KMS-11 (cell line): Measurements from ENCODE around the gene TRAPPC3L.

Experiments used
- H2AFZ ChIP-seq: fragments of 200-600 bp; sonication (generic); 2 replicates; pipeline ENCODE4 v1.6.1; 2016; ENCODE audit warnings: antibody characterized with exemption, mixed run types, low read depth
- H3K27ac ChIP-seq: fragments of 200-600 bp; sonication (generic); 2 replicates; pipeline ENCODE4 v1.6.1; 2016; ENCODE audit warnings: mild to moderate bottlenecking, mixed run types
- H3K27me3 ChIP-seq: fragments of 200-600 bp; sonication (generic); 2 replicates; pipeline ENCODE4 v1.6.1; 2017; ENCODE audit warnings: mild to moderate bottlenecking, low read depth, mixed run types, moderate library complexity; ENCODE audit not compliant: insufficient read depth
- H3K36me3 ChIP-seq: fragments of 200-600 bp; sonication (generic); 2 replicates; pipeline ENCODE4 v1.6.1; 2017; ENCODE audit warnings: mild to moderate bottlenecking, mixed run types; ENCODE audit not compliant: insufficient read depth
- H3K4me1 ChIP-seq: fragments of 200-600 bp; sonication (generic); 2 replicates; pipeline ENCODE4 v1.6.1; 2016; ENCODE audit warnings: mild to moderate bottlenecking, low read depth, mixed run types; ENCODE audit not compliant: poor library complexity, severe bottlenecking
- H3K4me2 ChIP-seq: fragments of 200-600 bp; sonication (generic); 2 replicates; pipeline ENCODE4 v1.7.0; 2016; ENCODE audit warnings: mild to moderate bottlenecking, mixed run types
- H3K4me3 ChIP-seq: fragments of 200-600 bp; sonication (generic); IDR thresholded peaks from 2 replicates; pipeline ENCODE4 v1.6.1; 2017; ENCODE audit warnings: low read depth, low read length, mixed read lengths; ENCODE audit not compliant: insufficient read depth
- H3K79me2 ChIP-seq: fragments of 200-600 bp; sonication (generic); 2 replicates; pipeline ENCODE4 v1.6.1; 2016; ENCODE audit warnings: low read depth, mixed run types; ENCODE audit not compliant: insufficient read depth
- H3K9ac ChIP-seq: fragments of 200-600 bp; sonication (generic); 2 replicates; pipeline ENCODE4 v1.6.1; 2016; ENCODE audit warnings: mild to moderate bottlenecking, mixed run types
- H4K20me1 ChIP-seq: fragments of 200-600 bp; sonication (generic); 2 replicates; pipeline ENCODE4 v1.6.1; 2016; ENCODE audit warnings: mild to moderate bottlenecking, mixed run types; ENCODE audit not compliant: insufficient read depth
- TF ChIP-seq, protein P1 (sequence below): fragments of 200-600 bp; sonication (generic); conservative IDR thresholded peaks from 2 replicates; pipeline ENCODE4 v1.6.1; 2017; ENCODE audit warnings: low read depth, mild to moderate bottlenecking, antibody characterized with exemption, low read length, moderate library complexity, mixed read lengths

Gene TRAPPC3L

DNA sequence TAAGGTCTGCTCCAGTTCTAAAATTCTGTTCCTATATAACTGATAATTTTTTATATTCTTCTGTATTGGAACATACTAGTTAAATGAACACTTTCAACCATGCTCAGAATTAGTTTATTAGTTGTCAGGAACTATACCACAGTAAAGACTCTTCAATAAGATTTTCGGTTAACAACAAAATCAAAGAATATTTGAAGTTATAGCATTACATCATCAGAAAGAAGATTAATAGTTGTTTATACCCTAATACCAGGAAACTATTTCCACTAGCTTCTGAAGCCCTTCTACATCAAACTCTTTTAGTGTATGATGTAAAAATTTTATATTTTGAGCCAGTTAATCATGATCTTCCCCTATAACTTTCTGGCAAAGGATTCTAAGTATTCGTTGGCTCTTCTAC lies 14.6 kb upstream of the TRAPPC3L start:
- Histone ChIP-seq H4K20me1 (no peaks in the 10 kb centered on the region), H3K4me2 (no peak overlapping the region), H2AFZ (no peak overlapping the region), H3K9ac (no peak overlapping the region), H3K4me1 (no peaks in the 10 kb centered on the region), H3K79me2 (no peaks in the 10 kb centered on the region), H3K36me3 (no peaks in the 10 kb centered on the region), H3K4me3 (no peak overlapping the region), H3K27me3 (no peaks in the 10 kb centered on the region), H3K27ac (no peak overlapping the region)
- TF ChIP-seq, protein P1, sequence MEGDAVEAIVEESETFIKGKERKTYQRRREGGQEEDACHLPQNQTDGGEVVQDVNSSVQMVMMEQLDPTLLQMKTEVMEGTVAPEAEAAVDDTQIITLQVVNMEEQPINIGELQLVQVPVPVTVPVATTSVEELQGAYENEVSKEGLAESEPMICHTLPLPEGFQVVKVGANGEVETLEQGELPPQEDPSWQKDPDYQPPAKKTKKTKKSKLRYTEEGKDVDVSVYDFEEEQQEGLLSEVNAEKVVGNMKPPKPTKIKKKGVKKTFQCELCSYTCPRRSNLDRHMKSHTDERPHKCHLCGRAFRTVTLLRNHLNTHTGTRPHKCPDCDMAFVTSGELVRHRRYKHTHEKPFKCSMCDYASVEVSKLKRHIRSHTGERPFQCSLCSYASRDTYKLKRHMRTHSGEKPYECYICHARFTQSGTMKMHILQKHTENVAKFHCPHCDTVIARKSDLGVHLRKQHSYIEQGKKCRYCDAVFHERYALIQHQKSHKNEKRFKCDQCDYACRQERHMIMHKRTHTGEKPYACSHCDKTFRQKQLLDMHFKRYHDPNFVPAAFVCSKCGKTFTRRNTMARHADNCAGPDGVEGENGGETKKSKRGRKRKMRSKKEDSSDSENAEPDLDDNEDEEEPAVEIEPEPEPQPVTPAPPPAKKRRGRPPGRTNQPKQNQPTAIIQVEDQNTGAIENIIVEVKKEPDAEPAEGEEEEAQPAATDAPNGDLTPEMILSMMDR, result no peak

- Histone ChIP-seq H4K20me1 (no peaks in the 10 kb centered on the region), H3K79me2 (no peaks in the 10 kb centered on the region), H3K9ac (no peak overlapping the region), H3K27ac (no peak overlapping the region), H3K4me1 (no peaks in the 10 kb centered on the region), H2AFZ (no peak overlapping the region), H3K36me3 (no peaks in the 10 kb centered on the region), H3K27me3 (no peaks in the 10 kb centered on the region), H3K4me3 (no peak overlapping the region), H3K4me2 (no peak overlapping the region)
- TF ChIP-seq, protein P1, result no peak
Measured at GRCh38 chr6:116557893-116558292, 12.4 kb upstream of the TRAPPC3L start.

GRCh38 chr6:116556814-116557415 lies 11.4 kb upstream of the TRAPPC3L start:
- Histone ChIP-seq H3K27ac (no peak overlapping the region), H3K27me3 (no peaks in the 10 kb centered on the region), H3K4me2 (no peak overlapping the region), H3K79me2 (no peaks in the 10 kb centered on the region), H3K36me3 (no peaks in the 10 kb centered on the region), H4K20me1 (no peaks in the 10 kb centered on the region), H3K4me3 (no peak overlapping the region), H3K9ac (no peak overlapping the region), H3K4me1 (no peaks in the 10 kb centered on the region), H2AFZ (no peak overlapping the region)
- TF ChIP-seq, protein P1, result no peak

DNA sequence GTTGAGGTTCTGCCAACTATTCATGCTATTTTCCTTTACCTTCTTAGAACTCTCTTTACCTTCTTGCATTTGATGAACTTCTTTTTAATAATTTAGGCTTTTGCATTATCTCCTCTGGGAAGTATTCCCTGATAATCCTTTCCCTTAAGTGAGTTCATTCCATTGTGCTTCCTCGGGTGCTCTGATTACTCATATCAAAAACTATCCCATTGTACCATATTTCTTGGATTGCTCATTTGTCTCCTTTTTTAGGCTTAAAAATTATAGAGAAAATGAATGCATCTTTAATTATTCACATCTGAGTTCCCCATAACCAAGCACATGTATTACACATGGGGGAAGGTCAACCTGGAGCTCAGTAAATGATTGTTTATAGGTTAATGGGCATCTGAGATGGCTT lies 10.6 kb upstream of the TRAPPC3L start:
- Histone ChIP-seq H3K9ac (no peak overlapping the region), H3K4me2 (no peak overlapping the region), H3K36me3 (no peaks in the 10 kb centered on the region), H3K4me3 (no peak overlapping the region), H4K20me1 (no peaks in the 10 kb centered on the region), H2AFZ (no peak overlapping the region), H3K27ac (no peak overlapping the region), H3K27me3 (no peaks in the 10 kb centered on the region), H3K4me1 (no peaks in the 10 kb centered on the region), H3K79me2 (no peaks in the 10 kb centered on the region)
- TF ChIP-seq, protein P1, result no peak
